Mesothelial cell of epicardium (in vitro differentiated cells): Measurements from ENCODE around the gene SPATA45. TPM values are rescaled to one million over a fixed set of nuclear protein-coding genes. Genes with fewer than 3 reads are reported as not detected.

Source experiments
- DNase-seq, 2 experiments: peaks; one replicate each; pipeline ENCODE4 v3.0.0; 2021; ENCODE audit warnings: low spot score in 2 of 2; ENCODE audit not compliant: unreplicated experiment in 2 of 2
- H3K27ac Mint-ChIP-seq: 2 replicates; pipeline ENCODE4 v1.8.0; 2021; ENCODE audit warnings: mixed read lengths
- H3K27me3 Mint-ChIP-seq: 2 replicates; pipeline ENCODE4 v1.8.0; 2021; ENCODE audit warnings: low read depth, mixed read lengths
- H3K36me3 Mint-ChIP-seq: 2 replicates; pipeline ENCODE4 v1.8.0; 2021; ENCODE audit warnings: mixed read lengths
- H3K4me1 Mint-ChIP-seq: 2 replicates; pipeline ENCODE4 v1.8.0; 2021; ENCODE audit warnings: mixed read lengths
- H3K4me3 Mint-ChIP-seq: 2 replicates; pipeline ENCODE4 v1.8.0; 2021; ENCODE audit warnings: mild to moderate bottlenecking, moderate library complexity, mixed read lengths
- H3K9me3 Mint-ChIP-seq: 2 replicates; pipeline ENCODE4 v1.8.0; 2021; ENCODE audit warnings: mixed read lengths
- total RNA-seq: library from RNA; stranded (reverse); gene quantifications from 3 replicates; pipeline ENCODE4 v1.2.1, GENCODE V29; 2021
- TF ChIP-seq, protein P1 (sequence below): fragments of 200-600 bp; sonication (generic); IDR thresholded peaks from one replicate; pipeline ENCODE4 v1.5.0; 2021; ENCODE audit warnings: antibody characterized with exemption; ENCODE audit not compliant: unreplicated experiment

SPATA45 gene
- total RNA-seq, 1 donor from 2014 or later, result 0.65 TPM

DNA sequence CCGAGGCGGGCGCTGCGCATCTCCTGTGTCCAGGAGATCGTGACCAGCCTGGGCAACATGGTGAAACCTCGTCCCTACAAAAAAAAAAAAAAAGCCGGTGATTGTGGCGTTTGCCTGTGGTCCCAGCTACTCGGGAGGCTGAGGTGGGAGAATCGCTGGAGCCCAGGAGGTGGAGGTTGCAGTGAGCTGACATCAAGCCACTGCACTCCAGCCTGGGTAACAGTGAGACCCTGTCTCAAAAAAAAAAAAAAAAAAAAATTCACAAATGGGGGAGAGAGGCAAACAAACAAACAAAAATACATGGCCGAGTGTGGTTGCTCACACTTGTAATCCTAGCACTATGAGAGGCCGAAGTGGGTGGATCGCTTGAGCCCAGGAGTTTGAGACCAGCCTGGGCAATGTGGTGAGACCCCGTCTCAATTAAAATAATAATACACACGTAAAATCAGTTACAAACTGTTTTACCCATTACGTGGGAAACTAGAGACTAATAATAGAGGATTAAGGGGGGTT, 55.0 kb downstream of the SPATA45 start:
- peak overlapping the region; percentile 99 for H3K4me3 Mint-ChIP-seq
- H3K4me1 Mint-ChIP-seq, result peaks cover 20% of the 10 kb centered on the region
- peak overlapping the region; percentile 99 for H3K27ac Mint-ChIP-seq
- no peaks in the 10 kb centered on the region for H3K9me3 Mint-ChIP-seq
- TF ChIP-seq, protein P1, sequence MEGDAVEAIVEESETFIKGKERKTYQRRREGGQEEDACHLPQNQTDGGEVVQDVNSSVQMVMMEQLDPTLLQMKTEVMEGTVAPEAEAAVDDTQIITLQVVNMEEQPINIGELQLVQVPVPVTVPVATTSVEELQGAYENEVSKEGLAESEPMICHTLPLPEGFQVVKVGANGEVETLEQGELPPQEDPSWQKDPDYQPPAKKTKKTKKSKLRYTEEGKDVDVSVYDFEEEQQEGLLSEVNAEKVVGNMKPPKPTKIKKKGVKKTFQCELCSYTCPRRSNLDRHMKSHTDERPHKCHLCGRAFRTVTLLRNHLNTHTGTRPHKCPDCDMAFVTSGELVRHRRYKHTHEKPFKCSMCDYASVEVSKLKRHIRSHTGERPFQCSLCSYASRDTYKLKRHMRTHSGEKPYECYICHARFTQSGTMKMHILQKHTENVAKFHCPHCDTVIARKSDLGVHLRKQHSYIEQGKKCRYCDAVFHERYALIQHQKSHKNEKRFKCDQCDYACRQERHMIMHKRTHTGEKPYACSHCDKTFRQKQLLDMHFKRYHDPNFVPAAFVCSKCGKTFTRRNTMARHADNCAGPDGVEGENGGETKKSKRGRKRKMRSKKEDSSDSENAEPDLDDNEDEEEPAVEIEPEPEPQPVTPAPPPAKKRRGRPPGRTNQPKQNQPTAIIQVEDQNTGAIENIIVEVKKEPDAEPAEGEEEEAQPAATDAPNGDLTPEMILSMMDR, result no peak
- peaks cover 2% of the 10 kb centered on the region for H3K36me3 Mint-ChIP-seq
- DNase-seq, result no peak
- no peaks in the 10 kb centered on the region for H3K27me3 Mint-ChIP-seq

- peaks cover 4% of the 10 kb centered on the region for H3K36me3 Mint-ChIP-seq
- peaks cover 20% of the 10 kb centered on the region for H3K4me1 Mint-ChIP-seq
- peak within 1 kb of the TSS; percentile 99 for H3K4me3 Mint-ChIP-seq
- H3K27ac Mint-ChIP-seq, result peak within 1 kb of the TSS; percentile 99
- no peaks in the 10 kb centered on the region for H3K9me3 Mint-ChIP-seq
- peak; percentile 87 to 99 for DNase-seq
- H3K27me3 Mint-ChIP-seq, result no peaks in the 10 kb centered on the region
- TF ChIP-seq, protein P1, result no peak
Observed at GRCh38 chr1:212791676-212792395, 55.6 kb downstream of the SPATA45 start, which contains the start of the genes NSL1 and TATDN3. NSL1 (minus strand) TSS chr1:212791777; CDS start chr1:212791763, 14 bp downstream. TATDN3 (plus strand) TSS chr1:212791894; CDS start chr1:212791922, 28 bp downstream.

DNA sequence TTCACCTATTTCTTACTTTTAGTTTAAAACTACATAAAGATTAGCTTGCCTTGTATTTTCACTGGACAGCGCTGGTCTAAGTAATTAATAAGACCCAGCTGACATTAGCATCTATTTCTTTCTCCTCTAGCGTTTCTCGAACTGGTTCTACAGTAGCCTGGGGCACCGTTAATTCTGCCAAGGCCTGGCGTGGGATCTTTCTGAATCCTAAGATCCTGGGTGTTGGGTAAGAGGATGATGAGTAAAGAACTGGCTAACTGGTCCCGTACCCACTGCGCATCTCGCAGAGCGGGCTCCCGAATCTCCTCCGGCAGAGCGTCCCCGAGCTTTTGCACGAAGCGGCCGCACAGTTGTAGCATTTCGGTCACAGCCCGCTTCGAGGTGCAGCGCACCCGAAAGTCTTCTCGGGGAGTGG, 56.2 kb downstream of the SPATA45 start:
- Mint-ChIP-seq H3K4me3 (peak overlapping the region; percentile 99), H3K36me3 (peaks cover 4% of the 10 kb centered on the region), H3K27me3 (no peaks in the 10 kb centered on the region), H3K4me1 (peaks cover 20% of the 10 kb centered on the region), H3K9me3 (no peaks in the 10 kb centered on the region), H3K27ac (peak overlapping the region; percentile 99)
- TF ChIP-seq, protein P1, result no peak
- DNase-seq, result no peak

GRCh38 chr1:212785871-212786270, 61.6 kb downstream of the SPATA45 start:
- no peak overlapping the region for H3K4me3 Mint-ChIP-seq
- H3K27ac Mint-ChIP-seq, result no peak overlapping the region
- peaks cover 21% of the 10 kb centered on the region for H3K36me3 Mint-ChIP-seq
- no peaks in the 10 kb centered on the region for H3K27me3 Mint-ChIP-seq
- H3K4me1 Mint-ChIP-seq, result peaks cover 8% of the 10 kb centered on the region
- TF ChIP-seq, protein P1, result no peak
- no peaks in the 10 kb centered on the region for H3K9me3 Mint-ChIP-seq
- DNase-seq, result no peak

DNA sequence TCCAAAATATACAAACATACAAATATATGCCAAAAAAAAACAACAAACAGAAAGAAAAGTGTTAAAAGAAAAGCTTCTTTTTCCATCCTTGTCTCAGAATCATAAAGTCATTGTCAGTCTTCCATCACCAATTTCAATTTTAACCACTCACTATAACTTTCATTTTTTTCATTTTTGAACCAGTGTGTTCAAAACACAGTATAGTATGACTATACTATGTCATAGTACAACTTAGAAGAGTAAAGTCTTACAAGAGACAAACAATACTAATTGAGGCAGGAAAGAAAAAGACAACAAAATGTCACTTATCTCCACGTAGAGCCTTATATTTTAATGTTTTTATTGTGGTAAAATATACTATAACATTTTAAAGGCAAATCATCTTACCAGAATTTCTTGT, 63.5 kb downstream of the SPATA45 start:
- Mint-ChIP-seq H3K9me3 (no peaks in the 10 kb centered on the region), H3K27me3 (no peaks in the 10 kb centered on the region), H3K4me1 (peaks cover 3% of the 10 kb centered on the region), H3K27ac (no peak overlapping the region), H3K4me3 (no peak overlapping the region), H3K36me3 (peaks cover 23% of the 10 kb centered on the region)
- TF ChIP-seq, protein P1, result no peak
- DNase-seq, result no peak
